Stimulated activated effector memory CD8-positive, alpha-beta T cell treated with anti-CD3 and anti-CD28 coated beads, Interleukin-12 subunit alpha, Interleukin-12 subunit beta, amount 100 ng/mL, for 72 hours (primary cell): ENCODE results near the gene MXRA8.
A peak's percentile ranks its signal among the peaks of the same experiment; 100 is the strongest.
"Not testable (repeated sequence)": the region's sequence is repeated elsewhere in the genome, so short reads cannot be mapped to it uniquely, and the experiment has no call there.

Experiments
- ATAC-seq: fragments of 150-1000 bp; cut with Tn5 transposase; 2 replicates; pipeline ENCODE4 v1.10.0; 2021
- DNase-seq, 2 donors: peaks; one replicate each; pipeline ENCODE4 v3.0.0; 2021 to 2022; ENCODE audit warnings: low spot score in 2 of 2
- H3K27ac Mint-ChIP-seq: one replicate; pipeline ENCODE4 v1.8.0; 2022; ENCODE audit warnings: mild to moderate bottlenecking, mixed read lengths
- H3K36me3 Mint-ChIP-seq: one replicate; pipeline ENCODE4 v1.8.0; 2022; ENCODE audit warnings: mild to moderate bottlenecking, mixed read lengths
- H3K4me1 Mint-ChIP-seq: one replicate; pipeline ENCODE4 v1.8.0; 2022; ENCODE audit warnings: mixed read lengths
- H3K4me3 Mint-ChIP-seq: one replicate; pipeline ENCODE4 v1.8.0; 2022; ENCODE audit warnings: mild to moderate bottlenecking, mixed read lengths
- H3K9me3 Mint-ChIP-seq: one replicate; pipeline ENCODE4 v1.8.0; 2022; ENCODE audit warnings: mixed read lengths

Gene MXRA8

DNA sequence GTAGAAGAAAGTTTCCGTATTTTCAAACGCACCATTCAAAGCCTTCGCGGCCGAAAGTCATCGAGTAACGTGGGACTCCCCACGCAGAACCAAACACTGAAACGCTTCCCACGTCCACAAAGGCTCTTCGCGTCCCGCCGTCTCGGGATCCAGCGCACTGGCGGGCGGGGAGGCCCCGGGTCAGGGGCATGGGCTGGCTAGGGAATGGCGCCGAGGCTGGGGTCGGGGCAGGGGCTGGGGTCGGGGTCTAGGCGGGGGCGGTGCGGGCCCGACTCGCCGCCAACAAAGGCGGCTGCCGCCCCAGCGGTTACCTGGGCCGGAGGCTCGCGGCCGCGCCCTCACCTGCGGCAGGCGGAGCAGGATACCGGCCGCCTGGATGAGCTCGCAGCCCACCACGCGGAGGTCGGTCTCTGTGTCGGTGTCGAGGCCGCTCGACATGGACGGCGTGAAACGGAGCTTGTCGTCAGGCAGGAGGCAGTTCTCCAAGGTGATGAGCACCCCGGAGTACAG lies 40.4 kb upstream of the MXRA8 start:
- peaks cover 95% of the 10 kb centered on the region for H3K36me3 Mint-ChIP-seq
- DNase-seq, result no peak
- peaks cover 55% of the 10 kb centered on the region for H3K4me1 Mint-ChIP-seq
- ATAC-seq, result peak; percentile 3
- no peaks in the 10 kb centered on the region for H3K9me3 Mint-ChIP-seq
- peak overlapping the region; percentile 84 for H3K4me3 Mint-ChIP-seq
- peak overlapping the region; percentile 94 for H3K27ac Mint-ChIP-seq

DNA sequence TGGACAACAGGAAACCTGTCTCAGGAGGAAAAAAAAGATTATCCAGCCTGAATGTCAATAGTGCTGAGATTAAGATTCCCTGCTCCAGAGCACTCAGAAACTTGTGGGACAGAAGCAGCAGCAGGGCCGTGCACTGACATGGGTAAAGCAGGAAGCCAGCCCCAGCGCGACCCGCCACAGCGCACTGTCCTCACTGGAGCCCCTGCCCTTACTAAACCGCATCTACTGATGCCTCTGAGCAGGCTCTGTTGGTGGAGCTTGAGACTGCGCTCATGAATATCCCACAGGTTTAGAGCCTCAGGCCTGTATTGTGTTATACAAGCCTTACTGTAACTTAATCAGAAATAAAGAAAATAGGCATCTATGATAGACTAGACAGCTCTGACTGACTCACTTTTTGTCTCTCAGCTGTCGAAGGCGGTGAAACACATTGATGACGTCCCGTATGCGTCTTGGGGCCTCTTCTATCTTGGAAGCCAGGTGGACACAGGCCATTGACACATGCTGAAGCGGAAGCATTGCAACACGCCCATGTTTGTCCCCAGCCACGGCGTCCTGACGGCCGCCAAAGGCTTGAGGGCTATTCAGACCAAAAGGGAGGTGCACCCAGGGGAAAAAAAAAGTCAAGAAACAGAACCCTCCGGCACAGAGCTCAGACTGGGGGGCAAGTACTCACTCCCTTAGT lies 39.6 kb upstream of the MXRA8 start:
- H3K36me3 Mint-ChIP-seq, result peaks cover 95% of the 10 kb centered on the region
- DNase-seq (no peak), ATAC-seq (no peak)
- peaks cover 49% of the 10 kb centered on the region for H3K4me1 Mint-ChIP-seq
- peak overlapping the region; percentile 84 for H3K4me3 Mint-ChIP-seq
- no peaks in the 10 kb centered on the region for H3K9me3 Mint-ChIP-seq
- H3K27ac Mint-ChIP-seq, result peak overlapping the region; percentile 91

DNA sequence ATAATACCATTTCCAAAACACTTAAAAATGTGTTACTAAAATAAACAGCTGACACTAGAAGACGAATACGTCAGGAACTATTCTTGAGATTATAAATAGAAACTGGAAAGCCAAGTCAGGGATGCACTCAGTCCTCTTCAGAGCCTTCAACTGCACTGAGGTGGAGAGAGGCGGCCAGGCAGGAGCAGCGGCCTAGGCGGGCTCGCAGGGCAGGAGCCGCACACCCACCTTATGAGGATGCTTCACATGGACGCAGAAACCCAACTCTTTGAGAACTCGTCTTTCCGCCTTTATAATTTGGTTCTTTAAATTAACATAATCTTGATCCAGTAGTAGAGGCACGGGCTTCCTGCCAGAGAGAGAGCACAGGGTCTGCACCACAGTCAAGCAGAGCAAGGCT lies 36.8 kb upstream of the MXRA8 start:
- Mint-ChIP-seq H3K4me1 (peaks cover 27% of the 10 kb centered on the region), H3K27ac (peak overlapping the region; percentile 59), H3K4me3 (no peak overlapping the region), H3K9me3 (no peaks in the 10 kb centered on the region), H3K36me3 (peaks cover 95% of the 10 kb centered on the region)
- ATAC-seq (no peak), DNase-seq (no peak)

DNA sequence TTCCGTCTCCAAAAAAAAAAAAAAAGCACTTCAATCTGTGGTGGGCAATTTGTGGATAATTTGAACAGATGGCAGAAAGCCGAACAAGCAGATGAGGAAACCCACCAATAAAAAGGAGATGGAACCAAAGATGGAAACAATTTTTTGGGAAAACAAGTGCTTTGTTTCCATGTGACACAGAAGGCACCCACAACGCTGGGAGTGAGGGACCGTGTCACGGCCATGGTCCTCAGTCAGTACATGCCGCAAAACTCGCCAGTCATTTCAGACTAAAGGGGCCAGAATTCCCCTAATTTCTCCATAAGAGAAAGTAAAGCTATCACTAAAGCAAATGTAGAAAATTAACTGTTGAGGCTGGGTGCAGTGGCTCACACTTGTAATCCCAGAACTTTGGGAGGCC lies 35.8 kb upstream of the MXRA8 start:
- no peak for DNase-seq
- Mint-ChIP-seq H3K4me1 (peaks cover 19% of the 10 kb centered on the region), H3K36me3 (peaks cover 95% of the 10 kb centered on the region), H3K4me3 (no peak overlapping the region), H3K27ac (no peak overlapping the region), H3K9me3 (no peaks in the 10 kb centered on the region)
- ATAC-seq, result no peak

DNA sequence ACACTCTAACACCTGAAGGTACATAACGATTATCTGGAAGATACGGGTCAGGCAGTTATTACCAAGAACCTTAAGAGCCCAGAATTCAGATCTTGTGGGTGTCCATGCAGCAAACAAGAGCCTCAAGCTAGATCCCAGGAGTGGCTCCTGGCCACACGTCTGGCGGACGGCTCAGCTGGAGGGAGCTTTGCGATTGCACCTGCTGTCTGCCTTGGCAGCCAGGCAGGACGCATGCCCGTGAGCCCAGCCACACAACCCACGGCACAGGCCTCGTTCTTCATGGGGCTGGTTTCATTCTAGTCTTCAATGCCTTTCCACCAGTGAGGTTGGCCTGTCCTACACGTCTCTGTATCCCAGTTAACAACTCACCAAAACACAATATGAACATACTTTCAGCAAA lies 35.1 kb upstream of the MXRA8 start:
- H3K27ac Mint-ChIP-seq, result no peak overlapping the region
- no peak for DNase-seq
- peaks cover 19% of the 10 kb centered on the region for H3K4me1 Mint-ChIP-seq
- no peak for ATAC-seq
- peaks cover 100% of the 10 kb centered on the region for H3K36me3 Mint-ChIP-seq
- no peaks in the 10 kb centered on the region for H3K9me3 Mint-ChIP-seq
- H3K4me3 Mint-ChIP-seq, result no peak overlapping the region

DNA sequence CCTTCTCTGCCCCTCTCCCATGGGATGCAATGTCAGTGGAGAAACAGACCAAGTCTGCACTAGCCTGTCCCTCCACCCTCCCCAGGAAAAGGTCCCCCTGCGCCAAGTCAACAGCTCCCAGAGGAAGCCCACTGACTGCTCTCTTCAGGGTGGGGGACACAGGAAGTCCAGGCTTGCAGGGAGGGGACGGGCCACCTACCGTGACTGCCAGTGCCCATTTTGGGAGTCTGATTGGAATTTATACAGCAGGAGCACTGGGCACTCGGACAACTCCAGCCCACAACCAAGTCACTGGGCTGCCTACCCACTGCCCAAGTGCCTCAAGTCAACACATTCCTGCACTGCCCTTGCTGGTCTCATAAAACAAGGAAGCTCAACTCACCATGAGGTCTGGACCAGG lies 34.7 kb upstream of the MXRA8 start:
- H3K9me3 Mint-ChIP-seq, result no peaks in the 10 kb centered on the region
- ATAC-seq (no peak), DNase-seq (no peak)
- H3K27ac Mint-ChIP-seq, result no peak overlapping the region
- peaks cover 16% of the 10 kb centered on the region for H3K4me1 Mint-ChIP-seq
- H3K4me3 Mint-ChIP-seq, result no peak overlapping the region
- H3K36me3 Mint-ChIP-seq, result peaks cover 100% of the 10 kb centered on the region

DNA sequence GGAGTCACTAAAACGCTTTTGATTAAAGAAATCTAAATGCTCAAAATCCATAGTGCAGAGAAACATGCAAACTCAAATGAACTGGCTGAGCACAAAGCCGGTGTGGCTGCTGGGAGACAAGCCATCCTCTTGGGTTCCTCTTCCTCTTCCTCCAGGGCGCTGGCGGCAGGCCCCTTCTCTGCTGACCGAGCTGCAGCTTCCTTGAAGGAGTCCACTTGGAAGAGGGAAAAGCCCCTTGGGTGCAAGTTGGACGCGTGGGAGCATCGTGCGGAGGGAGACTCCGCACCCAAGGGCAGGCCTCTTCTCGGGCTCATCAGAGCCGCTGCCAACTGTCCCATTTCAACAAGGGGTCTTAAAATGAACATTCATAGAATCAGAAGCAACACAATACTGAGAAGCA lies 32.9 kb upstream of the MXRA8 start:
- H3K27ac Mint-ChIP-seq, result peak overlapping the region; percentile 20
- no peak for DNase-seq
- peaks cover 12% of the 10 kb centered on the region for H3K4me1 Mint-ChIP-seq
- H3K36me3 Mint-ChIP-seq, result peaks cover 100% of the 10 kb centered on the region
- no peaks in the 10 kb centered on the region for H3K9me3 Mint-ChIP-seq
- H3K4me3 Mint-ChIP-seq, result no peak overlapping the region
- no peak for ATAC-seq

DNA sequence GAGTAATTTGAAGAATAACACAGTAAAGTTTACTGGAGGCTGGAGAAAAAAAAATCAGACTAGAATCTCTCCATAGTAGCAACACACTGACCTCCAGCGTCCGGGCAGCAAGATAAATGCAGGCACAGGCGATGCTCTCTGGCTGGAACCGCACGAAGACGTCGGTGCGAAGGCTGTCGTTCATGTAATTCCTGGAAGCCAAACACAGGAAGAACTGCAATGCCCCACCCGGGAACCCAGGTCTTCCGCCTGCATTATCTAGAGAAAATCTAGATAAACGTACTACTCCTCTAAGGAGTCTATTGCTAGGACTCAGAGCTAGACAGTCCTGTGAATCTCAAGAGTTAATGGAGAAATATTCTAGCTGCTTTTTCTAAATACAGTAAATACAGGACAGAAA lies 32.3 kb upstream of the MXRA8 start:
- no peak for DNase-seq
- H3K36me3 Mint-ChIP-seq, result peaks cover 100% of the 10 kb centered on the region
- H3K27ac Mint-ChIP-seq, result no peak overlapping the region
- no peak for ATAC-seq
- peaks cover 10% of the 10 kb centered on the region for H3K4me1 Mint-ChIP-seq
- no peak overlapping the region for H3K4me3 Mint-ChIP-seq
- H3K9me3 Mint-ChIP-seq, result no peaks in the 10 kb centered on the region

DNA sequence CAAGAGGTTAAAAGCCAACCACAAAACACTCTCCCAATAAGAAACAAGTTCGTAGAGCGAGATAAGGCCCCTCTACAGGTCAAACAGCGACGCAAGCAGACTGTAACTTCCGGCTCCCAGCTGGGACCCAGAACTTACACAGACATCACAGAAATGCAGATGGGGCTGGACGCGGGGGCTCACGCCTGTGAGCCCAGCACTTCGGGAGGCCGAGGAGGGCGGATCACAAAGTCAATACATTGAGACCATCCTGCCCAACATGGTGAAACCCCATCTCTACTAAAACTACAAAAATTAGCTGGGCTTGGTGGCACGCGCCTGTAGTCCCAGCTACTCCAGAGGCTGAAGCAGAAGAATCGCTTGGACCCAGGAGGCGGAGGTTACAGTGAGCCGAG lies 29.7 kb upstream of the MXRA8 start:
- H3K27ac Mint-ChIP-seq, result no peak overlapping the region
- no peak for ATAC-seq
- no peak overlapping the region for H3K4me3 Mint-ChIP-seq
- no peaks in the 10 kb centered on the region for H3K4me1 Mint-ChIP-seq
- DNase-seq, result no peak
- peaks cover 85% of the 10 kb centered on the region for H3K36me3 Mint-ChIP-seq
- H3K9me3 Mint-ChIP-seq, result no peaks in the 10 kb centered on the region

DNA sequence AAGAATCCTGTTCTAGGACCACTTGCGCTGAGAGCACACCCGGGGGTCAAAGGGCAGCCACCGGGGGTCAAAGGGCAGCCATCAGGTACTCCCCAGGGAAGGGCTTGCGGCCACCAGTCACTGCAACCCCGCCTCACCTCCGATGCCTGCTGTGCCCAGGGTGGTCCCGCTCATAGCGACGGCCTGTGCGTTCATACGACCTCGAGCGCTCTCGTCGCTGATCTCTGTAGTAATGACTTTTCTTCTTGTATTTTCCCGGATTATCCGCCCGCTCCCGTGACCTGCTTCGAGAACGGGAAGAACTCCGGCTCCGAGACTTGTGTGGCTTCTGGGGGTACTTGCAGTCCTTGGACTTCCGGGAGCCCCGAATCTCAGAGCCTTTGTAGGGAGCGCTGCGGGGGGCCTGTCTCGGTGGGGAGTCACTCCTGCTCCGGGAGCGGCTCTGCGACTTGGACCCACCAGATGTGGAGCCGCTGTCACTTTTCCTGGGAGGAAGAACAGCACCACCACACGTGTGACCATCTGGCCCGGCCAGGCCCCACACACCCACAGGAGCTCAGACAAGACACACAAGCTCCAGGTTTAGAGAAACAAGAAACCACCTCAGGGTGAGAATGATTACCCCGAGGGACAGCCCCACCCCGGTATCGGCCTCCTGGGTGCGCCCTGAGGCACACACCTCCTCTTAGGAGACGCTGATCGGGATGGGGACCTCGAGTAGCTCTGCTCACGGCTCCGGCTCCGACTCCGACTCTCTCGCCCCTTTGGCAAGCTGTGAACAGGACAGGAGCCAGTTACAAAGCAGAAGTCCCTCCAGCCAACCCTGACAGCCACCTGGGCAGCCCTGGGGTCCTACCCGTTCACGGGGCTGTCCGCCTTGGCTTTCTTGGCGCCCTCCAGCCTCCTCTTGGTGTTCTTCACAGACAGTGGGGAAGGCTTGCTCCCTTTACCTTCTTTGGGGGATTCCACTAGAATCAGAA lies 29.0 kb upstream of the MXRA8 start:
- Mint-ChIP-seq H3K36me3 (peaks cover 78% of the 10 kb centered on the region), H3K4me1 (peaks cover 6% of the 10 kb centered on the region), H3K9me3 (no peaks in the 10 kb centered on the region), H3K4me3 (no peak overlapping the region), H3K27ac (no peak overlapping the region)
- ATAC-seq (no peak), DNase-seq (no peak)

DNA sequence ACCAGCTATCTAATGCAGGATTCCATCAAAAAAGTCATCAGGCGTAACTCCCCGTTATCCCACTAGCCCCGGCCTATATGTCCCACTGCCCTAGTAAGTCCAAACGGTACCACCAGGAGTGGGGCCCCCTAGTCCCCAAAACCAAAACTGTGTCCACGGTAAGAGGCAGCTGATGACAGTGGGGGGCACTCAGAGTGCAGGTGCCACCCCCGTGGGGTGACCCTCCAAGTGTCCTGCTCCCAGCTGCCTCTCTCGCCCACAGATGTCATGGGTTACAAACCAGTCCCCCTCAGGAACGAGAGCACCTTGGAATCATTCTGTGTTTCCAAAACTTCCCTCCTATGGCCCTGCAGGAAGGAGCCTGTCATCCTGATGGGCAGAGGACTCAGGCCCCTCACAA lies 27.6 kb upstream of the MXRA8 start:
- Mint-ChIP-seq H3K9me3 (no peaks in the 10 kb centered on the region), H3K4me1 (peaks cover 14% of the 10 kb centered on the region), H3K4me3 (no peak overlapping the region), H3K27ac (no peak overlapping the region), H3K36me3 (peaks cover 64% of the 10 kb centered on the region)
- DNase-seq (no peak), ATAC-seq (no peak)

DNA sequence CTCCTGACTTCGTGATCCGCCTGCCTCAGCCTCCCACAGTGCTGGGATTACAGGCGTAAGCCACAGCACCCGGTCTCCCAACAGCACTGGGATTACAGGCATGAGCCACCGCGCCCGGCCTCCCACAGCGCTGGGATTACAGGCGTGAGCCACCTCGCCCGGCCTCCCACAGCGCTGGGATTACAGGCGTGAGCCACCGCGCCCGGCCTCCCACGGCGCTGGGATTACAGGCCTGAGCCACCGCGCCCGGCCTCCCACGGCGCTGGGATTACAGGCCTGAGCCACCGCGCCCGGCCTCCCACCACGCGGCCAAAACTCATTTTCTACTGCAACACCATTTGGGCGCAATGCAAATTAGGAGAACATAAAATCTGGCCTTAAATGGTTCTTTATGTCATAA lies 27.0 kb upstream of the MXRA8 start:
- DNase-seq, H3K9me3 Mint-ChIP-seq, H3K4me3 Mint-ChIP-seq, ATAC-seq: not testable (repeated sequence)
- H3K27ac Mint-ChIP-seq, result peak overlapping the region; percentile 23
- peaks cover 14% of the 10 kb centered on the region for H3K4me1 Mint-ChIP-seq
- peaks cover 58% of the 10 kb centered on the region for H3K36me3 Mint-ChIP-seq

DNA sequence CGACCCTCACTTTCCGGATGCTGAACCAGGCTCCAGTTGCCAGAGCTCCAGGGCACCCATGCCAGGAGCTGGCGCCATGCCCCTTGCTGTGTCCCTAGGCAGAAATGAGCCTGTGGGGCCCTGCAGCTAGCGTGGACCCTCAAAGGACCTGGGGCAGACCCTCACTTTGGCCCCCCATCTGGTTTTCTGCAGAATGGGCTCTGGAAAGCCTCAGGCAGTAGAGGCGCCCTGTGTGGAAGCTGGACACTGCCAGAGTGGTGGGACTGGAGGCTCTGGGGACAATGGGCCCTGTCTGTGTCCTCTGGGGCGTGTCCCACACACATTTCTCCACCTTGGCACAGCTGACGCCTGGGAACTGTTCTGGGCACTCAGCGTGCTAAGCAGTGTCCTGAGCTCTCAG lies 22.9 kb upstream of the MXRA8 start:
- no peak for ATAC-seq
- DNase-seq, result no peak
- Mint-ChIP-seq H3K4me3 (no peak overlapping the region), H3K27ac (no peak overlapping the region), H3K9me3 (no peaks in the 10 kb centered on the region), H3K4me1 (peaks cover 19% of the 10 kb centered on the region), H3K36me3 (peaks cover 17% of the 10 kb centered on the region)

DNA sequence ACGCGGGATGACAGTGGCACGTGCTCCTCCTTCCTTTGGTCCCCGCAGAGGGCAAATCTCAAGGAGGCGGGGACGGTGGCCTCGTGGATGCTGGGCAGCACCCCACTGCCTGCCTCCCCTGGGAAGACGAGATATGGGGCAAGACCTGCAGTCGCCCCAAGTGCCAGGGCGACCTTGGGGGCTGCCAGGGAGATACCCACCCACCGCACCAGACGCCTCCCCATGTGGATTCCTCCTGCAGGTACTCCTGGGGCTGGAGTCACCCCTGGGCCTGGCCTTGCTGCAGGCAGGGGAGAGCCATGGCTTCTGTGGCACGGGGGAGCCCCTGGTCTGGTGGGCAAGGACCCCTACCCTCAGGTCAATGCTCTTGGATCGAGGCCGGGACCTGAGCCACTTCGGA lies 22.5 kb upstream of the MXRA8 start:
- Mint-ChIP-seq H3K27ac (no peak overlapping the region), H3K9me3 (no peaks in the 10 kb centered on the region), H3K4me1 (peaks cover 21% of the 10 kb centered on the region), H3K36me3 (peaks cover 13% of the 10 kb centered on the region), H3K4me3 (no peak overlapping the region)
- DNase-seq (no peak), ATAC-seq (no peak)

DNA sequence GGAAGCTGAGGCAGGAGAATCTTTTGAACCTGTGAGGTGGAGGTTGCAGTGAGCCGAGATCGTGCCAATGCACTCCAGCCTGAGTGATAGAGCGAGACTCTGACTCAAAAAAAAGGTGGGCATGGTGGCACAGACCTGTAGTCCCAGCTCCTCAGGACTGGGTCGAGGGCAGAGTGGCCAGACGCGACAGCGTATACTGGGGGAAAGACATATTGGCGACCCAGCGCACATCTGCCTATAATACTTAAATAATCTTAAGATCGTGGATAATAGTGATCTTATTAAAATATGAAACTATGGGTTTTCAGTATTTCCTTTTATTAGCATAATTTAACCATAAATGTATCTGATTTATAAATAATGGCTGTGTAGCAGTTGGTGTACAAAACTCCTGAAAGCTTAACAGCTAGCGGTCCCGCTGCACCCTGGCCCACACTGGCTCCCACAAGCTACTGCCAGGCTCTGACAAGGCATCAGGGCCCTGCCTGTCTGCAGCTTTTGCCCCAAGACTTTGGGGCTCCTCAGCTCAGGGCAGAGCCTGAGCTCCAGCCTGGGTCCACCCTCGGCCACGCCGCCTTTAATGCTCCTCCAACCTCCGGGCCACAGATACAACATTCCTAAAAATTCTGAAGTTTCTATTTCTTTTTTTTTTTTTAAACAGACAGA lies 19.3 kb upstream of the MXRA8 start:
- DNase-seq (no peak), ATAC-seq (no peak)
- no peaks in the 10 kb centered on the region for H3K9me3 Mint-ChIP-seq
- no peak overlapping the region for H3K4me3 Mint-ChIP-seq
- peaks cover 7% of the 10 kb centered on the region for H3K36me3 Mint-ChIP-seq
- peaks cover 25% of the 10 kb centered on the region for H3K4me1 Mint-ChIP-seq
- no peak overlapping the region for H3K27ac Mint-ChIP-seq
